ENCODE results near the gene PACSIN2.

The PACSIN2 gene

DNA sequence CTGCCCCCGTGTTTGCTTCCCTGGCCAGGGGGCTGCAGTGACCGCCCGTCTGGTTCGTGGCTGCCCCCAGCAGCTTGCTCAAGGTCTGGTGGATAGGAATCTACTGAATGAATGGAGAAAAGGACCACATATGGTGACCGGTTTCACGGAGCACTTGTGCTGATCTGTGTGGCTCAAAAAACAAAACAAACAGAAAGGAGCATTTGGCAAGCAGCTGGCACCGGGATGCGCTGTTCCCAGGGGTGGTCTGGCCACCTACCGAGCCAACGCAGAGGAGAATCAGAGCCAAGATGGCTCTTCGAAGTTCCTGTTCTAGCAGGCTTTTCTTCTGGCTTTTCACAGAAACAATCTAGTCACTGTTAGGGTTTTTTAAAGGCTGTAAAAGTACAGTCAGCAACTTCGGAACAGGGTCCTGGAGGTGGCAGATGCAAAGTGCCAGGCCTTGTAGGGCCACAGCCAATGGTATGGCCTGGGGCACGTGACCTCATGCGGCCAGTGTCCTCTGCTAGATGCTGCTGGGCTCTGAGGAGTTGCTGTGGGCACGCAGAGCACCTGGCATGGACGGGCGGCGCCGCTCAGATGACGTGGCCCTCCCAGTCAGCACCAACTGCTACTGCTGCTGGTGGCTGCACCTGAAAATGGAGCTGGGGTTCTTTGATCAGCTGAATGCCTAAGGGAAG lies 27.3 kb upstream of the PACSIN2 start:
- DNase-seq (ENCODE audit: low read depth), result no peak
- H3K4me3 ChIP-seq (ENCODE audit: low read depth, low read length), result no peak overlapping the region
- TF ChIP-seq, protein P1, sequence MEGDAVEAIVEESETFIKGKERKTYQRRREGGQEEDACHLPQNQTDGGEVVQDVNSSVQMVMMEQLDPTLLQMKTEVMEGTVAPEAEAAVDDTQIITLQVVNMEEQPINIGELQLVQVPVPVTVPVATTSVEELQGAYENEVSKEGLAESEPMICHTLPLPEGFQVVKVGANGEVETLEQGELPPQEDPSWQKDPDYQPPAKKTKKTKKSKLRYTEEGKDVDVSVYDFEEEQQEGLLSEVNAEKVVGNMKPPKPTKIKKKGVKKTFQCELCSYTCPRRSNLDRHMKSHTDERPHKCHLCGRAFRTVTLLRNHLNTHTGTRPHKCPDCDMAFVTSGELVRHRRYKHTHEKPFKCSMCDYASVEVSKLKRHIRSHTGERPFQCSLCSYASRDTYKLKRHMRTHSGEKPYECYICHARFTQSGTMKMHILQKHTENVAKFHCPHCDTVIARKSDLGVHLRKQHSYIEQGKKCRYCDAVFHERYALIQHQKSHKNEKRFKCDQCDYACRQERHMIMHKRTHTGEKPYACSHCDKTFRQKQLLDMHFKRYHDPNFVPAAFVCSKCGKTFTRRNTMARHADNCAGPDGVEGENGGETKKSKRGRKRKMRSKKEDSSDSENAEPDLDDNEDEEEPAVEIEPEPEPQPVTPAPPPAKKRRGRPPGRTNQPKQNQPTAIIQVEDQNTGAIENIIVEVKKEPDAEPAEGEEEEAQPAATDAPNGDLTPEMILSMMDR (IDR thresholded peaks at IDR 0.05; ENCODE audit: insufficient read depth, low read depth, low read length, missing control alignments), result no peak

DNA sequence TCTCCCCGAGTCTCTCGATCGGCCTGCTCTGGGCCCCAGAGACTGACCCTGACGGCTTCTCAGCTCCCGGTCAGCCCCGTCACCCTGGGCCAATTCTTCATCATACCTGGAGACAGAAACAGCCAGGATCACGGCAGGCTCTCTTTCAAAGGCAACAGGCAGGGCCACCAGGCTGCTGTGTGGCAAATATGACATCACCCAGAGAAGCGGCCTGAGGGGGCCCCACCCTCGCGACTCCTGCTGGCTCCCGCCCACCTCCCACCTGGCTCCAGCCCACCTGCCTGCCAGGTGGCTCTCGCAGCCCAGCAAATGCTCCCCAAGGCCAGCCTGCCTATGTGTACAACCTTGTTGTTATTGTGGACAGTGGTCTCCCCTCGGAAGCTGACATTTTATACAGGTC lies 24.9 kb upstream of the PACSIN2 start:
- TF ChIP-seq, protein P1 (IDR thresholded peaks at IDR 0.05; ENCODE audit: insufficient read depth, low read depth, low read length, missing control alignments), result no peak
- no peak for DNase-seq (ENCODE audit: low read depth)
- no peak overlapping the region for H3K4me3 ChIP-seq (ENCODE audit: low read depth, low read length)

DNA sequence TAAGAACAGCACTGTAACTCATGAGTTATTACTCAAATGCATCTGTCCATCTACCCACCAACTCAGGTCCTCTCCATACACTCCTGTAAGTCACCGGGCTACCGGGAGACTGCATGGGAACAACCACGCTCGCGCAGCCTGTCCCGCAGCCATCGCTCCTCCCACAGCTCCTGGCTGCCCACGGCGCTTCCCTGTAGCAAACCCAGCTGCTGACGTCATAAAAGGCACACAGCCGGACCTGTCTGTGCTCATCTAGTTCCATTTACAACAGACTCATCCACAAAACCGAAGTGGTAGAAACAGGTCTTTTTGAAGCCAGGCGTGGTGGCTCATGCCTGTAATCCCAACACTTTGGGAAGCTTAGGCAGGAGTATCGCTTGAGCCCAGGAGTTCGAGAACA lies 23.4 kb upstream of the PACSIN2 start:
- TF ChIP-seq, protein P1 (IDR thresholded peaks at IDR 0.05; ENCODE audit: insufficient read depth, low read depth, low read length, missing control alignments), result no peak
- DNase-seq (ENCODE audit: low read depth), result no peak
- H3K4me3 ChIP-seq (ENCODE audit: low read depth, low read length), result no peak overlapping the region

DNA sequence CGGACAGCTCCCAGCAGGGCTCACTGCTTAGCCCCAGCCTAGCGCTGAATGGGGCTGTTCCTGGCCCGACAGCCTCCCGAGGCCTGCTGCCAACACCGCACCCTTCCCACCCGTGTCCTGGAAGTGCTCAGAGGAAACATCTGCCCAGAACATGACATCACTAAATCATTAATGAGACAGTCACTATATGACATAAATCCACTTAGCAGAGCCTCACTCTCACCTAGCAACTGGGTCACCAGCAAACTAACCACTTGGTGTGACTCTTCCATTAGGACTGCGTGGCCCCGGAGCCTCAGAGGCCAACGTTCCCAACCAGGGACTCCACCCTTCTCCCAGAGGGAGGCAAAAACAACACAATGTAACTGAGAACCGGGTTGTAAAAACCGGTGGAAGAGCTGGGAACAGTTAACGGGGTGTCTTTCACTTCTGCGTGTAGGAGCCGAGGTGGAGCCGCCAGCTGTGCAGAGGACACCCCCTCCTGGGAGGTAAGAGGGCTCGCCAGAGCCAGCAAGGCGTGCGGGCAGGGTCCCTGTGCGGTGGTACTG lies 21.4 kb upstream of the PACSIN2 start:
- DNase-seq (ENCODE audit: low read depth), result no peak
- no peak overlapping the region for H3K4me3 ChIP-seq (ENCODE audit: low read depth, low read length)
- TF ChIP-seq, protein P1 (IDR thresholded peaks at IDR 0.05; ENCODE audit: insufficient read depth, low read depth, low read length, missing control alignments), result no peak

DNA sequence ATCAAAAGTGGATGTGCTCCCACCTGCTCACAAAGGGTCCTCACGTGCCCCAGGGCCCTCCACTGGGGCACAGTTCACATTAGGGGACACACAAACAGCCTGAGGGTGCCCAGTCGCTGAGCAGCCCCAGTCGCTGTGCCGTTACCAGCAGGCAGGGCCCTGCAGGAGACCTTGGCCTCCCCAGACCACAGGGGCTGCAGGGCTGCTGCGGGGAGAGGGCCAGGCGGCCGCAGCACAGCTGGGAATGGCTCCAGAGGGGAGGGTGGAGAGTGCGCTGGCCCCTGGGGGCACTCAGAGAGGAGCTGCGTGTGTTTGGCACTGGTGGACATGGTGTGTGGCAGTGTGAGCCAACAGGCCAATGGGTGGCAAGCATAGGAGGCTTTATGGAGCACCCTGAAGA lies 20.3 kb upstream of the PACSIN2 start:
- no peak for DNase-seq (ENCODE audit: low read depth)
- TF ChIP-seq, protein P1 (IDR thresholded peaks at IDR 0.05; ENCODE audit: insufficient read depth, low read depth, low read length, missing control alignments), result no peak
- no peak overlapping the region for H3K4me3 ChIP-seq (ENCODE audit: low read depth, low read length)

DNA sequence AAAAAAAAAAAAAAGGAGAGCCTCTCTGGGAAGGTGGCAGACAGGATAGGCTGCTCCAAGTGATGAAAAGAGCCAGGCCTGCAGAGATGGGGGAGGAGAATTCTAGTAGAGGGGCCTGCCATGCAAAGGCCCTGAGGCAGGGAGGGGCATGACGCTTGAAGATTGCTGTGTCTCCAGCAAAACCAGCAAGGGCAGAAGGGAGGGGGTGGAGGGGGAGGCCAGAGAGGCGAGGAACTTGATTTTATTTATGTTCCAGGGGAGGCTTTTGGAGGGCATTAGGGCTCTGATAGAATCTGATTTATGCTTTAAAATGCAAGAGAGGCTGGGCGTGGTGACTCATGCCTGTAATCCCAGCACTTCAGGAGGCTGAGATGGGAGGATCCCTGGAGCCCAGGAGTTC lies 16.7 kb upstream of the PACSIN2 start:
- no peak overlapping the region for H3K4me3 ChIP-seq (ENCODE audit: low read depth, low read length)
- no peak for DNase-seq (ENCODE audit: low read depth)
- TF ChIP-seq, protein P1 (IDR thresholded peaks at IDR 0.05; ENCODE audit: insufficient read depth, low read depth, low read length, missing control alignments), result no peak

DNA sequence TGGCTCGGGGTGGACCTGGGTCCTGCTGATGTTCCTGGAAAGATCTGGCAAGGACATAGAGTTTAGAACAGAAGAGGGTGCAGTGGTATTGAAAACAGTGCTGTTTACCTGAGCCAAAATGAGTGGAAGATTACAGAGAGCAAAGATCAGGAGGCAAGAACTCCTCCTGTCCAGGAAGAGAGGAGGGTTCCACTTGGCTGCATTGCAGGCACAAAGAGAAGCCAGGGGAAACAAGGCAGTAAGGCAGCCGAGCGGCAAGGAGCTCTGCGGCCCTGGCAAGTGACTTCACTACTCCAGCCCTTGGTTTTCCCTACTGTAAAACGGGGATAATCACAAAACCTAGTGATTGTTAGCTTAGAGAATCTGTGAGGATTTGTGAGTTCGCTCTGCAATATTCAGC lies 3.7 kb upstream of the PACSIN2 start:
- no peak for DNase-seq (ENCODE audit: low read depth)
- TF ChIP-seq, protein P1 (IDR thresholded peaks at IDR 0.05; ENCODE audit: insufficient read depth, low read depth, low read length, missing control alignments), result no peak
- no peak overlapping the region for H3K4me3 ChIP-seq (ENCODE audit: low read depth, low read length)
